GM10847 (cell line): ENCODE data around the gene TMSB4X.

Experiments
- POLR2A ChIP-seq: IDR thresholded peaks from 2 replicates; pipeline ENCODE4 v1.6.1; 2011; ENCODE audit not compliant: insufficient read length; ENCODE audit errors: extremely low read depth

The TMSB4X gene

GRCh38 chrX:12974796-12975669 is at the start of gene TMSB4X:
Gene TMSB4X (plus strand): TSS chrX:12975110.
- peak; percentile 100 for TF ChIP-seq POLR2A

DNA sequence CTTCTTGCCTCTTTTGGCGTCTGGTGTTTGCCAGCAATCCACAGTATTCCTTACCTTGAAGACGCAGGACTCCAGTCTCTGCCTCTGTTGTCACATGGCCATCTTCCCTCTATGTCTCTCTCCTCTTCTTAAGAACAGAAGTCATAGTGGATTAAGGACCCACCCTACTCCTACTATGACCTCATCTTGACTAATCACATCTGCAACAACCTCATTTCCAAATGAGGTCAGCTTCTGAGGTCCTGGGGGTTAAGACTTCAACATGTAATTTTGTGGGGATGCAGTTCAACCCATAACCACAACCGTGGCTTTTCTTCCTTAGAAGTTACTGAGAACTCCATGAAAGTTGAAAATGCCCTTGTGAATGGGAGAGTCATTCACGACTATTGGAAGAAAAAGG is 45.2 kb upstream of the TMSB4X start:
- no peak for TF ChIP-seq POLR2A

- no peak for TF ChIP-seq POLR2A
These were observed 44.8 kb upstream of the TMSB4X start for GRCh38 chrX:12930150-12930549.

- no peak for TF ChIP-seq POLR2A
These were observed 42.7 kb upstream of the TMSB4X start for GRCh38 chrX:12932244-12932643.

DNA sequence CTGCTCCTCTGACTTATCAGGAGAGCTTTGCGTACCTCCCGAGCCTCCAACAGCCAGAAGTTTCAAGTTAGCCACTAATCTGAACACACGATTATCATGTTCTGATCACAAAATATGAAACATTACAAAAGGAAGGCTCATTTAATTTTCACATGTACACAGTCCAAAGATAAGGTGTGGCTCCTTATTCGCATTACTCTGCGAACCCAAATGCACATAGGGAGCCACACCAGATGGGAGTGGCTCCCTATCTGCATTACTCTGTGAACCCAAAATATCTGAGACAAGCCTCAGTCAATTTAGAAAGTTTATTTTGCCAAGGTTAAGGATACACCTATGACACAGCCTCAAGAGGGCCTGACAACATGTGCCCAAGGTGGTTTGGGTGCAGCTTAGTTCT is 40.1 kb upstream of the TMSB4X start:
- TF ChIP-seq POLR2A: no peak

DNA sequence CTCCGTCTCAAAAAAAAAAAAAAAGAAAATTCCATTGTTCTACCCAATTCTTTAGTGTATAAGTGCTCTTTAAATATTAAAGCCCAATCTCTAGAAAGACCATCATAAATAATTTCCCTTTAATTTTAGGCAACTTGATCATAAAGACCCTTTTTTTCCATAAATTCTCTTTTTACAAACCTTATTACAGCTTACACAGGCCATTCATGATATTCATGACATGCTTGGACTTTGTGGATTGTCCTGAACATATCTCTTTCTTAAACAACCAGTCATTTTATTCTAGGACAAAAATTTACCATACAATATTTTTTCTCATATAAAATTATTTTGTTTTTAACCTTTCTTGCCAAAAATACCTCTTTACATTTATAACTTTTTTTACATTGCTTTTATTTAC is 38.0 kb upstream of the TMSB4X start:
- no peak for TF ChIP-seq POLR2A

DNA sequence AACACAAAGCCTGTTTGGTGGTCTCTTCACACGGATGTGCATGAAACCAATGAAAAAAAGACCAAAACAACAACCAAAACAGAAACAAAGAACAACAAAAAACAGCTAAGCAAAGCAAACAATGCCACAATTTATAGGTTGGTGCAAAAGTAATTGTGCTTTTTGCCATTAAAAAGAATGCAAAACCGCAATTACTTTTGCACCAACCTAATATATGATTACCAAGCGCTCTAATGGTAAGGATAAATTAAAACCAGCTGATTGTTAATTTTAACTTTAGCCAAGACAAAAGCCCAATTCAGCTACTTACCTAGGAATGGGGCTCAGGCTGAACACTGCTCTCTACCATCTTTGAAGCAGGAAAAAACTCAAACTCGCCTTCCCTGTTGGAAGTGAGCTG is 29.4 kb upstream of the TMSB4X start:
- TF ChIP-seq POLR2A: no peak

DNA sequence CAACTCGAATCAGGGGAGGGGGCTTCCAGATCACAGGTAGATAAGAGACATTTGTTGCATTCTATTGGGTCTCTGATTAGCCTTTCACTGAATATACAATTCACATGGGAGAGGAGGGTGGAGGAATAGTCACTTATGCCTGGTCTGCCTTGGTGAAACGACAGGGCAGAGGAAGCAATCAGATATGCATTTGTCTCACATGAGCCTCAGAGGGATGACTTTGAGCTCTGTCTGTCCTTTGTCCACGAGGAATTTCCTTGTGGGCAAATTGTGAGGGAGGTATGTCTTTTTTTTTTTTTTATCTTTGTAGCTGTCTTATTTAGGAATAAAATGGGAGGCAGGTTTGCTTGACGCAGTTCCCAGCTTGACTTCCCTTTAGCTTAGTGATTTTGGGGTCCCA is 28.5 kb upstream of the TMSB4X start:
- no peak for TF ChIP-seq POLR2A

GRCh38 chrX:12946838-12947544 is 27.9 kb upstream of the TMSB4X start:
- TF ChIP-seq POLR2A: no peak

DNA sequence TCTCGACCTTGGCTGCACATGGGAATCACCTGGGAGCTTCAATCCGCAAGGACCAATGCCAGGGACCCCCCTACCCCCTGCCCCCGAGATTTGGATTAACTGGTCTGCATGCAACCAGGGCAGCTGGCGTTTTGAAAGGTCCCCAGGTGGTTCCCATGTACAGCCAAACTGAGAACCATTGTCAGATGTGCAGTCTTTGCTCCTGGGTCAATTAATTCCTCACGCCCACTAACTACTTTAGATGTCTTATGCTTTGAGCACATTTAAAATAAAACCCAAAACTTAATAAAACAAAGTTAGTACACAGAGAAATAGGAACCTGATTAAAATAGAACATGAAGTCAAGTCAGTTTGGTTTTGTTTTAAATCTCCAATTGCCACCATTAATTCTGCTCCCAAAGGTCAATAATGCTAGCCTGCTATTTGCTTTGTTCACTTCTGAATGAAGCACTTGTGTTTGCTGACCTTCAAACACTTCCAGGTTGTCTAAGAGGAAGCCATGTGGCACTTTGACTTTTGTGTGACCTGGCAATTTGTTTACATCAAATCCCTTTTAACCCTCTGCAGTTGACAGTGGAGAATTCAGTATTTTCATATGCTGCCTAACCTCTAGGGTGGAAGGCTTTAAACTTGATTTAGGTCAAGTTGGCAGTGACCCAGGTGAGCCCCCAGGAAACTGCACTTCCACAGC is 27.2 kb upstream of the TMSB4X start:
- no peak for TF ChIP-seq POLR2A

- TF ChIP-seq POLR2A: no peak
These were observed 26.4 kb upstream of the TMSB4X start for GRCh38 chrX:12948495-12948894.

DNA sequence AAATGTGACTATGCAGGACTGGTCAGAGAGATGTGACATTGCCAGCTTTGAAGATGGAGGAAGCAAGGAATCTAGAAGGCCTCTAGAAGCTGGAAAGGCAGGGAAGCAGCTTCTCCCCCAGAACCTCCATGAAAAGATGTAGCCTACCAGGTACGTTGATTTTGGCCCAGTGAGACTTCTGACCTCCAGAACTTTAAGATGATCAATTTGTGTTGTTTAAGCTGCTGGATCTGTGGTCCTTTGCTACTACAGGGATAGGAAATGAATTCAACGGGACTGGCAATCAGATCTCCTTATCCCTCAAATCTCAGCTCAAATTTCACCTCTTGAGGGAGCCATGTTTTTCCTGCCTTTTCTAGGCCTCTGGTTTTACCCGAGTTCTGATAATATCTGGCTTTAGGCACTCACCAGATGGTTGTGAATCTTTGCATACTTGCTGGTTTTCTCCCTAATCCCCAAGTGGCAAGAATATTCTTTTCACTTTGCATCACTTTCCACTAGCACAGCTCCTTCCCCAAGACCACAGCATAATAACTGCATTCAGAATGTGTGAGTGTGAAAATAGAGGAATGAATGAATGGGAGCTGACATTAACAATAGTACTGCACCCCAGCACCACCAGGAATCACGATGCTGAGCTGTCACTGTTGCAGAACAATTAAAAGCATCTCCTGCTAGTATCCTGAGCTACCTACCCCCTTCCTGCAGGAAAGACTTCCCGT is 25.5 kb upstream of the TMSB4X start:
- TF ChIP-seq POLR2A: peak; percentile 16

DNA sequence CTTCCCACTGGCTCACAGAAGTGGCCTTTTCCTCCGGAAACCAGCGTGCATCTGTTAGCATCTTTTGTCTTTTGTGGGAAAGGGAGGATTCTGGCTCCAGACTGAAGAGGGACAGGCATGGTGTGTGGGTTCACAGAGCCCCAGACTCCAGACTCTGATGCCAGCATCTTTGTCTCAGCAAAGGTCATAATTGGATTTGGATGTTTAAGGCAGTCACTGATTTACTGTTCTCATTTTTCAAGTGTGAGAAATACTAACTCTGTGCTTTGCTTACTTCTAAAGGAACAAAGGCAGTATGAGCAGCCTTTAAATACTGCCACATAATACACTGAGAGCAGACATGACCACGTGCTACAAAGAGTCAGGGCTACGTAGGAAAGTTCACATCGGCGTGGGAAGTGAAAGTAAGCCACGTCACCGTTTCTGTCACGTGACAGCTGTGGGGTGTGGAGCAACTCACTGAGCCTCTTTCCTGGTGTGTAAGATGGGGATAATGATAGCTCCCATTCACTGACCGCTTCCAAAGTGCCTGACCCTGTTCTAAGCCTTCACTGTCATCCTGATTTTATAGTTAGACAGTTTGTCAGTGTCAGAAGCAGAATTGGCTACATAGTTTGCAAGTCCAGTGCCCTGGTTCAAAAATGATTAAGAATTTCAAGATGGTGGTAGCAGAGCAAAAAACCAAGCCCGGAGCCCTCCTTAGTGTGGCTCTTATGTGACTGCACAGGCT is 24.8 kb upstream of the TMSB4X start:
- TF ChIP-seq POLR2A: peak; percentile 32

DNA sequence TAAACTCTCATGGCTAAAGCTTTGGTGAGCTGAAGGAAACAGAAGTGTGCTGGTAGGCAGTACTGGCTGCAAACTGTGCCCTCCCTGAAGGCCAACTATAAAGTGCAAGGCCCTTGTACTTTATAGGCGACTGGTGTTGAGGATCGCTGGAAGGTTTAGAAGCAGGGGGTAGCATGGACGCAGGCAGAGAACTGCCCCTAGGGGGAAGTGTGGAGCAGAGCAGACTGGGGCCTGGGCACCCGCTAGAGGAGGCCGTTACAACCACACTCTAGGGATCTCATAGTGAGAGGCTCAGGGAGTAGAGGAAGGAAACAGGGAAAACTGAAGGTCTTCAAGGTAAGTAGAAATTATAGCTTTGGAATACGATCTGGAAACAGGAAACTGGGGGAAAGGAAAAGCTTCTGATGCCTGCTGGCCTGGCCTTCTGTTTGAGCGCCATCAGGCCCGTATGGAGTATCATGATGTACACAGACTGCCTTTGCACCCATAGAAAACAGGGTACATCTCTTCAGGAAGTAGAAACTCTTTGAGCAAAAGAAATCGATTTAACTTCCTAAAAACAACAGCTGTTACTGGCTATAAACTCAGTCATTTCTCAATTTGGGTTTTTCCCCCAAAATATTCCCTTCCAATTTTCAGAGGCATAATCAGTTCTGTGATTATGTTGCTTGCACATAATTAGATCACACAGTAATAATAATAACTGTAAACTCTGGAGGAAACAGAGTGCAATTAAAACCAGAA is 23.9 kb upstream of the TMSB4X start:
- TF ChIP-seq POLR2A: no peak
